SK-N-SH (cell line): ENCODE results near the gene PLA2G4B.

ENCODE experiments used
- CTCF ChIP-seq: fragments of 200-600 bp; sonication (generic); IDR thresholded peaks from 2 replicates; pipeline ENCODE4 v1.6.1; 2017; ENCODE audit warnings: antibody characterized with exemption, mild to moderate bottlenecking, moderate library complexity
- FOXJ3 ChIP-seq: sonication (generic); formaldehyde crosslinking; IDR thresholded peaks from 2 replicates; pipeline ENCODE4 v1.5.1; 2020; ENCODE audit warnings: mild to moderate bottlenecking, missing genetic modification reagents
- IRF3 ChIP-seq: fragments of 150-350 bp; IDR thresholded peaks from 2 replicates; pipeline ENCODE4 v1.6.1; 2016; ENCODE audit warnings: mild to moderate bottlenecking, low read depth, low read length
- MAX ChIP-seq: IDR thresholded peaks from 2 replicates; pipeline ENCODE4 v1.4.0; 2012; ENCODE audit warnings: low read depth
- POLR2AphosphoS5 ChIP-seq: IDR thresholded peaks from 2 replicates; pipeline ENCODE4 v1.6.1; 2012; ENCODE audit warnings: low read depth, low read length
- RAD21 ChIP-seq: IDR thresholded peaks from 2 replicates; pipeline ENCODE4 v1.6.1; 2012; ENCODE audit warnings: mild to moderate bottlenecking, low read length
- REST ChIP-seq: IDR thresholded peaks from 2 replicates; pipeline ENCODE4 v1.6.1; 2012; ENCODE audit warnings: mild to moderate bottlenecking, low read depth, low read length, moderate library complexity
- USF2 ChIP-seq: fragments of 150-350 bp; IDR thresholded peaks from 2 replicates; pipeline ENCODE4 v1.6.1; 2017; ENCODE audit warnings: antibody characterized with exemption, low read length, low read depth, borderline replicate concordance
- YY1 ChIP-seq: IDR thresholded peaks from 2 replicates; pipeline ENCODE4 v1.4.0; 2012; ENCODE audit warnings: low read depth, mild to moderate bottlenecking

- TF ChIP-seq POLR2AphosphoS5 (no peak), CTCF (no peak), REST (no peak), IRF3 (no peak), YY1 (no peak), MAX (no peak), USF2 (no peak), FOXJ3 (no peak), RAD21 (no peak)
These were observed 4.6 kb upstream of the PLA2G4B start for GRCh38 chr15:41834096-41834495.
